ENCODE measurements around the gene ESF1.
"Not testable (repeated sequence)": the region's sequence is repeated elsewhere in the genome, so short reads cannot be mapped to it uniquely, and the experiment has no call there.

ESF1 gene

GRCh38 chr20:13788167-13788834 is 3.6 kb upstream of the ESF1 start:
- peak; percentile 73 for DNase-seq (ENCODE audit: low spot score)

- DNase-seq (ENCODE audit: low spot score) = no peak
Observed at GRCh38 chr20:13786143-13786828, 1.6 kb upstream of the ESF1 start.

GRCh38 chr20:13784271-13784892 is 337 bp downstream of the ESF1 start:
- no peak for DNase-seq (ENCODE audit: low spot score)

GRCh38 chr20:13783528-13783927 is 1.2 kb downstream of the ESF1 start:
- DNase-seq (ENCODE audit: low spot score) = no peak

GRCh38 chr20:13778827-13779226 is 5.9 kb downstream of the ESF1 start:
- no peak for DNase-seq (ENCODE audit: low spot score)

GRCh38 chr20:13777171-13777601 is 7.5 kb downstream of the ESF1 start:
- DNase-seq (ENCODE audit: low spot score) = no peak

- no peak for DNase-seq (ENCODE audit: low spot score)
Observed at GRCh38 chr20:13775867-13776266, 8.9 kb downstream of the ESF1 start.

- DNase-seq (ENCODE audit: low spot score) = no peak
Observed at GRCh38 chr20:13772529-13772928, 12.2 kb downstream of the ESF1 start.

GRCh38 chr20:13771853-13772453 is 12.8 kb downstream of the ESF1 start:
- DNase-seq (ENCODE audit: low spot score) = peak; percentile 40

- no peak for DNase-seq (ENCODE audit: low spot score)
Observed at GRCh38 chr20:13770141-13770540, 14.6 kb downstream of the ESF1 start.

- DNase-seq (ENCODE audit: low spot score) = no peak
Observed at GRCh38 chr20:13765868-13766416, 18.8 kb downstream of the ESF1 start.

GRCh38 chr20:13765299-13765698 is 19.4 kb downstream of the ESF1 start:
- no peak for DNase-seq (ENCODE audit: low spot score)

GRCh38 chr20:13760451-13760946 is 24.2 kb downstream of the ESF1 start:
- DNase-seq (ENCODE audit: low spot score) = not testable (repeated sequence)

- DNase-seq (ENCODE audit: low spot score) = no peak
Observed at GRCh38 chr20:13758884-13759283, 25.8 kb downstream of the ESF1 start.

- DNase-seq (ENCODE audit: low spot score) = no peak
Observed at GRCh38 chr20:13756551-13756950, 28.2 kb downstream of the ESF1 start.

GRCh38 chr20:13755809-13756208 is 28.9 kb downstream of the ESF1 start:
- DNase-seq (ENCODE audit: low spot score) = no peak

GRCh38 chr20:13753436-13754036 is 31.2 kb downstream of the ESF1 start:
- no peak for DNase-seq (ENCODE audit: low spot score)

- DNase-seq (ENCODE audit: low spot score) = no peak
Observed at GRCh38 chr20:13749811-13750210, 34.9 kb downstream of the ESF1 start.

GRCh38 chr20:13745784-13746183 is 38.9 kb downstream of the ESF1 start:
- no peak for DNase-seq (ENCODE audit: low spot score)

GRCh38 chr20:13744352-13744751 is 40.4 kb downstream of the ESF1 start:
- no peak for DNase-seq (ENCODE audit: low spot score)

- no peak for DNase-seq (ENCODE audit: low spot score)
Observed at GRCh38 chr20:13741879-13742278, 42.8 kb downstream of the ESF1 start.
